Immature natural killer cell (primary cell): ENCODE data around the gene SMARCD1. TPM values are rescaled to one million over a fixed set of nuclear protein-coding genes. Genes with fewer than 3 reads are reported as not detected.
"Not testable (repeated sequence)": the region's sequence is repeated elsewhere in the genome, so short reads cannot be mapped to it uniquely, and the experiment has no call there.

ENCODE experiments used
- DNase-seq, 3 donors: peaks; one replicate each; pipeline ENCODE4 v3.0.0; 2022; ENCODE audit warnings: mixed read lengths in 1 of 3
- H3K27ac Mint-ChIP-seq, 6 donors: one replicate each; pipeline ENCODE4 v1.8.0; 2020; ENCODE audit warnings: mixed read lengths in 6 of 6, mild to moderate bottlenecking in 5 of 6, inconsistent platforms in 4 of 6, moderate library complexity in 3 of 6
- H3K27me3 Mint-ChIP-seq, 3 donors: one replicate each; pipeline ENCODE4 v1.8.0; 2020 to 2021; ENCODE audit warnings: low read depth in 3 of 3, mild to moderate bottlenecking in 3 of 3, mixed read lengths in 3 of 3, moderate library complexity in 3 of 3, inconsistent platforms in 1 of 3
- H3K36me3 Mint-ChIP-seq, 3 donors: one replicate each; pipeline ENCODE4 v1.8.0; 2020; ENCODE audit warnings: mixed read lengths in 3 of 3, inconsistent platforms in 2 of 3, mild to moderate bottlenecking in 2 of 3
- H3K4me1 Mint-ChIP-seq, 2 donors: one replicate each; pipeline ENCODE4 v1.8.0; 2020; ENCODE audit warnings: inconsistent platforms in 2 of 2, mild to moderate bottlenecking in 2 of 2, mixed read lengths in 2 of 2, moderate library complexity in 1 of 2
- H3K4me3 Mint-ChIP-seq, 5 donors: one replicate each; pipeline ENCODE4 v1.8.0; 2020; ENCODE audit warnings: mild to moderate bottlenecking in 5 of 5, mixed read lengths in 5 of 5, inconsistent platforms in 3 of 5, moderate library complexity in 3 of 5
- H3K9me3 Mint-ChIP-seq, 6 donors: one replicate each; pipeline ENCODE4 v1.8.0; 2020; ENCODE audit warnings: mild to moderate bottlenecking in 6 of 6, mixed read lengths in 6 of 6, inconsistent platforms in 4 of 6, moderate library complexity in 3 of 6
- polyA plus RNA-seq, 3 donors: library from polyadenylated mRNA; unstranded; fragments of 300-500 nt; fragmentation: Illumina TruSeq; gene quantifications; one replicate each; pipeline ENCODE4 v1.2.3, GENCODE V29; 2021

The SMARCD1 gene
- polyA plus RNA-seq, 3 donors from 2014 or later = 14.2 to 22.4 (median 15.5) TPM

- peaks cover 4 to 17% (median 14%) of the 10 kb centered on the region in 3 donors for H3K36me3 Mint-ChIP-seq
- DNase-seq = no peak
- no peaks in the 10 kb centered on the region for H3K9me3 Mint-ChIP-seq
- H3K27me3 Mint-ChIP-seq = peaks cover 0 to 1% (median 0%) of the 10 kb centered on the region in 3 donors
- H3K4me3 Mint-ChIP-seq = no peak overlapping the region
- H3K4me1 Mint-ChIP-seq = peaks cover 25 to 53% of the 10 kb centered on the region in 2 donors
- peak overlapping the region in 1 of 6 donors; percentile 73 for H3K27ac Mint-ChIP-seq
These were observed 35.8 kb downstream of the SMARCD1 start for GRCh38 chr12:50120953-50121352.

GRCh38 chr12:50121641-50122040, 36.5 kb downstream of the SMARCD1 start:
- no peak overlapping the region for H3K4me3 Mint-ChIP-seq
- peaks cover 4 to 14% (median 14%) of the 10 kb centered on the region in 3 donors for H3K36me3 Mint-ChIP-seq
- H3K27me3 Mint-ChIP-seq = peaks cover 0 to 1% (median 0%) of the 10 kb centered on the region in 3 donors
- H3K27ac Mint-ChIP-seq = peak overlapping the region in 1 of 6 donors; percentile 51
- H3K4me1 Mint-ChIP-seq = peaks cover 20 to 47% of the 10 kb centered on the region in 2 donors
- DNase-seq = no peak
- no peaks in the 10 kb centered on the region for H3K9me3 Mint-ChIP-seq

GRCh38 chr12:50123203-50123602, 38.1 kb downstream of the SMARCD1 start:
- DNase-seq = no peak
- Mint-ChIP-seq H3K4me3 (no peak overlapping the region), H3K4me1 (peaks cover 19 to 44% of the 10 kb centered on the region in 2 donors), H3K9me3 (no peaks in the 10 kb centered on the region), H3K27me3 (peaks cover 0 to 1% (median 0%) of the 10 kb centered on the region in 3 donors), H3K27ac (peak overlapping the region in 1 of 6 donors; percentile 48), H3K36me3 (peaks cover 4 to 18% (median 14%) of the 10 kb centered on the region in 3 donors)

- peaks cover 15 to 36% of the 10 kb centered on the region in 2 donors for H3K4me1 Mint-ChIP-seq
- peaks cover 7 to 32% (median 8%) of the 10 kb centered on the region in 3 donors for H3K36me3 Mint-ChIP-seq
- H3K27me3 Mint-ChIP-seq = peaks cover 0 to 2% (median 0%) of the 10 kb centered on the region in 3 donors
- H3K27ac Mint-ChIP-seq = peak overlapping the region in 2 of 6 donors; percentile 9 to 57
- H3K4me3 Mint-ChIP-seq = no peak overlapping the region
- H3K9me3 Mint-ChIP-seq = no peaks in the 10 kb centered on the region
- DNase-seq = no peak
These were observed 42.4 kb downstream of the SMARCD1 start for GRCh38 chr12:50127546-50127945.

GRCh38 chr12:50129290-50129689, 44.1 kb downstream of the SMARCD1 start:
- no peak for DNase-seq
- Mint-ChIP-seq H3K4me3 (no peak overlapping the region), H3K27me3 (peaks cover 0 to 4% (median 1%) of the 10 kb centered on the region in 3 donors), H3K9me3 (no peaks in the 10 kb centered on the region), H3K4me1 (peaks cover 17 to 33% of the 10 kb centered on the region in 2 donors), H3K27ac (no peak overlapping the region), H3K36me3 (peaks cover 6 to 30% (median 7%) of the 10 kb centered on the region in 3 donors)

GRCh38 chr12:50132505-50133135, 47.5 kb downstream of the SMARCD1 start:
- Mint-ChIP-seq H3K4me1 (peaks cover 6 to 14% of the 10 kb centered on the region in 2 donors), H3K27ac (peak overlapping the region; percentile 6 to 86 (median 76)), H3K4me3 (no peak overlapping the region), H3K36me3 (peaks cover 10 to 36% (median 12%) of the 10 kb centered on the region in 3 donors), H3K9me3 (no peaks in the 10 kb centered on the region), H3K27me3 (peaks cover 0 to 3% (median 1%) of the 10 kb centered on the region in 3 donors)
- DNase-seq = peak; percentile 26 to 50 (median 33)

GRCh38 chr12:50142993-50143392, 57.9 kb downstream of the SMARCD1 start:
- peaks cover 0 to 15% of the 10 kb centered on the region in 2 donors for H3K4me1 Mint-ChIP-seq
- no peak overlapping the region for H3K4me3 Mint-ChIP-seq
- H3K27ac Mint-ChIP-seq = no peak overlapping the region
- DNase-seq = no peak
- peaks cover 3 to 18% (median 3%) of the 10 kb centered on the region in 3 donors for H3K36me3 Mint-ChIP-seq
- no peaks in the 10 kb centered on the region for H3K27me3 Mint-ChIP-seq
- H3K9me3 Mint-ChIP-seq = no peaks in the 10 kb centered on the region

GRCh38 chr12:50145439-50145838, 60.3 kb downstream of the SMARCD1 start:
- peaks cover 0 to 24% of the 10 kb centered on the region in 2 donors for H3K4me1 Mint-ChIP-seq
- H3K27ac Mint-ChIP-seq = no peak overlapping the region
- H3K9me3 Mint-ChIP-seq = no peaks in the 10 kb centered on the region
- H3K36me3 Mint-ChIP-seq = peaks cover 3 to 12% (median 3%) of the 10 kb centered on the region in 3 donors
- H3K4me3 Mint-ChIP-seq = no peak overlapping the region
- no peaks in the 10 kb centered on the region for H3K27me3 Mint-ChIP-seq
- DNase-seq = no peak

- Mint-ChIP-seq H3K4me1 (peaks cover 0 to 36% of the 10 kb centered on the region in 2 donors), H3K36me3 (peaks cover 0 to 4% (median 0%) of the 10 kb centered on the region in 3 donors), H3K27ac (no peak overlapping the region), H3K9me3 (no peaks in the 10 kb centered on the region), H3K4me3 (no peak overlapping the region), H3K27me3 (no peaks in the 10 kb centered on the region)
- no peak for DNase-seq
These were observed 62.1 kb downstream of the SMARCD1 start for GRCh38 chr12:50147281-50147680.

GRCh38 chr12:50148011-50148410, 62.9 kb downstream of the SMARCD1 start:
- H3K9me3 Mint-ChIP-seq, H3K36me3 Mint-ChIP-seq, H3K4me3 Mint-ChIP-seq, H3K27me3 Mint-ChIP-seq, DNase-seq: not testable (repeated sequence)
- H3K4me1 Mint-ChIP-seq = peaks cover 0 to 36% of the 10 kb centered on the region in 2 donors
- peak overlapping the region in 1 of 6 donors; percentile 3 for H3K27ac Mint-ChIP-seq

GRCh38 chr12:50149311-50149710, 64.2 kb downstream of the SMARCD1 start:
- Mint-ChIP-seq H3K36me3 (peaks cover 0 to 2% (median 0%) of the 10 kb centered on the region in 3 donors), H3K9me3 (no peaks in the 10 kb centered on the region), H3K4me3 (no peak overlapping the region), H3K27ac (peak overlapping the region in 2 of 6 donors; percentile 30 to 60), H3K27me3 (no peaks in the 10 kb centered on the region), H3K4me1 (peaks cover 0 to 36% of the 10 kb centered on the region in 2 donors)
- no peak for DNase-seq

Other genes with a start within 250 kb of the SMARCD1 start
- gene BCDIN3D, start 242.2 kb upstream of the SMARCD1 start, polyA plus RNA-seq = 1 to 10 TPM; 3.0 to 5.1 (median 4.5) TPM
- gene FAIM2, start 181.4 kb upstream of the SMARCD1 start, polyA plus RNA-seq = 1 to 10 TPM in 1 of 3 donors, under 1 TPM in 1, not detected in 1; 0.77 to 1.8 TPM
- not detected for gene AQP2, start 134.6 kb upstream of the SMARCD1 start, polyA plus RNA-seq
- not detected for gene AQP5, start 123.5 kb upstream of the SMARCD1 start, polyA plus RNA-seq
- not detected for gene AQP6, start 112.4 kb upstream of the SMARCD1 start, polyA plus RNA-seq
- gene RACGAP1, start 59.8 kb upstream of the SMARCD1 start, polyA plus RNA-seq = 10 to 100 TPM; 11.6 to 20.9 (median 12.4) TPM
- not detected for gene ASIC1, start 27.7 kb upstream of the SMARCD1 start, polyA plus RNA-seq
- under 1 TPM in 1 of 3 donors, not detected in 2; 0.07 TPM for gene GPD1, start 18.7 kb downstream of the SMARCD1 start, polyA plus RNA-seq
- 100 to 1,000 TPM; 191 to 270 (median 256) TPM for gene COX14, start 26.9 kb downstream of the SMARCD1 start, polyA plus RNA-seq
- 100 to 1,000 TPM in 1 of 3 donors, 10 to 100 TPM in 2; 57.2 to 104 (median 64.0) TPM for gene CERS5, start 82.0 kb downstream of the SMARCD1 start, polyA plus RNA-seq
- gene LIMA1, start 198.2 kb downstream of the SMARCD1 start, polyA plus RNA-seq = 10 to 100 TPM in 1 of 3 donors, 1 to 10 TPM in 2; 4.8 to 10.0 (median 7.0) TPM